HL-60 (cell line): ENCODE results near the gene METTL9.
"Not testable (repeated sequence)": the region's sequence is repeated elsewhere in the genome, so short reads cannot be mapped to it uniquely, and the experiment has no call there.

Source experiments
- CTCF ChIP-seq: IDR thresholded peaks from one replicate; pipeline ENCODE4 v1.5.1; 2011; ENCODE audit warnings: low read length, control low read depth, inconsistent platforms; ENCODE audit not compliant: insufficient read depth
- POLR2AphosphoS5 ChIP-seq: IDR thresholded peaks from 2 replicates; pipeline ENCODE4 v1.6.1; 2012; ENCODE audit warnings: low read depth
- SPI1 ChIP-seq: IDR thresholded peaks from 2 replicates; pipeline ENCODE4 v1.6.1; 2012; ENCODE audit warnings: low read depth, mild to moderate bottlenecking, borderline replicate concordance

GRCh38 chr16:21549975-21550374, 49.4 kb upstream of the METTL9 start:
- TF ChIP-seq CTCF, POLR2AphosphoS5, SPI1: not testable (repeated sequence)
